Neuronal stem cell (in vitro differentiated cells): ENCODE measurements around the gene ARL5C.
"Not testable (repeated sequence)": the region's sequence is repeated elsewhere in the genome, so short reads cannot be mapped to it uniquely, and the experiment has no call there.

Experiments used
- DNase-seq: peaks from one replicate; pipeline ENCODE4 v3.0.0-alpha.2; 2013; ENCODE audit warnings: low spot score
- H2AFZ ChIP-seq: one replicate; pipeline ENCODE4 v1.6.1; 2013; ENCODE audit warnings: mild to moderate bottlenecking, low read length, inconsistent platforms
- H2AK5ac ChIP-seq: 2 replicates; pipeline ENCODE4 v1.6.1; 2013; ENCODE audit warnings: low read depth, mild to moderate bottlenecking, inconsistent platforms, low read length, moderate library complexity, mixed read lengths
- H2BK120ac ChIP-seq: 2 replicates; pipeline ENCODE4 v1.6.1; 2013; ENCODE audit warnings: low read depth, mild to moderate bottlenecking, inconsistent platforms, low read length, moderate library complexity, mixed read lengths
- H2BK12ac ChIP-seq: one replicate; pipeline ENCODE4 v1.6.1; 2013; ENCODE audit warnings: low read length, inconsistent platforms
- H2BK15ac ChIP-seq: 2 replicates; pipeline ENCODE4 v1.6.1; 2013; ENCODE audit warnings: mild to moderate bottlenecking, low read length, inconsistent platforms, mixed read lengths
- H2BK5ac ChIP-seq: one replicate; pipeline ENCODE4 v1.6.1; 2013; ENCODE audit warnings: inconsistent platforms, mild to moderate bottlenecking, low read length, moderate library complexity
- H3K14ac ChIP-seq: one replicate; pipeline ENCODE4 v1.6.1; 2013; ENCODE audit warnings: low read length, inconsistent platforms
- H3K18ac ChIP-seq: 2 replicates; pipeline ENCODE4 v1.6.1; 2013; ENCODE audit warnings: low read length, inconsistent platforms
- H3K23ac ChIP-seq: 2 replicates; pipeline ENCODE4 v1.6.1; 2013; ENCODE audit warnings: low read depth, mild to moderate bottlenecking, mixed read lengths, low read length, inconsistent platforms; ENCODE audit not compliant: poor library complexity
- H3K27ac ChIP-seq: replicated peaks from 3 replicates; pipeline ENCODE4 v1.5.1; 2013; ENCODE audit warnings: low read length, inconsistent platforms
- H3K27me3 ChIP-seq, 3 experiments: 2 replicates each; pipeline ENCODE4 v1.6.1; 2013; ENCODE audit warnings: low read length in 3 of 3, mild to moderate bottlenecking in 2 of 3, inconsistent platforms in 1 of 3, low read depth in 1 of 3, mixed read lengths in 1 of 3, moderate library complexity in 1 of 3; ENCODE audit not compliant: control insufficient read depth in 3 of 3, insufficient read depth in 3 of 3
- H3K36me3 ChIP-seq, 2 donors: replicated peaks in 1 of 2; 2 replicates each; pipeline ENCODE4 v1.6.1; 2013; ENCODE audit warnings: low read length in 2 of 2; ENCODE audit not compliant: control insufficient read depth in 2 of 2, insufficient read depth in 2 of 2
- H3K4ac ChIP-seq: 2 replicates; pipeline ENCODE4 v1.6.1; 2013; ENCODE audit warnings: inconsistent platforms, mild to moderate bottlenecking, low read length, moderate library complexity
- H3K4me1 ChIP-seq, 2 donors: 1 replicate in 1 of 2; 2 replicates in 1 of 2; pipeline ENCODE4 v1.6.1; 2013; ENCODE audit warnings: low read length in 2 of 2, low read depth in 1 of 2; ENCODE audit not compliant: control insufficient read depth in 2 of 2, insufficient read depth in 1 of 2
- H3K4me2 ChIP-seq: one replicate; pipeline ENCODE4 v1.6.1; 2013; ENCODE audit warnings: mild to moderate bottlenecking, low read length, inconsistent platforms; ENCODE audit not compliant: insufficient read depth, poor library complexity, severe bottlenecking
- H3K4me3 ChIP-seq, 2 donors: 2 replicates each; pipeline ENCODE4 v1.5.1; 2013; ENCODE audit warnings: low read length in 2 of 2, mild to moderate bottlenecking in 2 of 2, inconsistent platforms in 1 of 2, moderate library complexity in 1 of 2
- H3K79me1 ChIP-seq: one replicate; pipeline ENCODE4 v1.6.1; 2013; ENCODE audit warnings: low read depth, mild to moderate bottlenecking, inconsistent platforms, low read length, moderate library complexity
- H3K9ac ChIP-seq: one replicate; pipeline ENCODE4 v1.6.1; 2013; ENCODE audit warnings: mild to moderate bottlenecking, low read depth, low read length, inconsistent platforms; ENCODE audit not compliant: poor library complexity
- H3K9me3 ChIP-seq, 2 donors: replicated peaks in 1 of 2; 2 replicates each; pipeline versions ENCODE3 to v1.6.1; 2013; ENCODE audit warnings: low read length in 2 of 2, mild to moderate bottlenecking in 2 of 2, inconsistent platforms in 1 of 2, low read depth in 1 of 2, mixed read lengths in 1 of 2, moderate library complexity in 1 of 2; ENCODE audit not compliant: control insufficient read depth in 2 of 2, insufficient read depth in 1 of 2
- H4K8ac ChIP-seq: one replicate; pipeline ENCODE4 v1.6.1; 2013; ENCODE audit warnings: low read depth, mild to moderate bottlenecking, inconsistent platforms, low read length, moderate library complexity
- H4K91ac ChIP-seq: one replicate; pipeline ENCODE4 v1.6.1; 2013; ENCODE audit warnings: low read length, low read depth, mild to moderate bottlenecking, inconsistent platforms; ENCODE audit not compliant: poor library complexity
- WGBS, 2 donors: extraction: QIAGEN DNeasy Blood & Tissue Kit; methylation state at CpG; one replicate each; pipeline ENCODE4 v1.1.7; 2013; ENCODE audit warnings: missing lambda C conversion rate in 2 of 2, mixed read lengths in 1 of 2; ENCODE audit not compliant: insufficient read length in 2 of 2, insufficient replicate concordance in 1 of 2; ENCODE audit errors: extremely low coverage in 2 of 2; 5-methylcytosine and 5-hydroxymethylcytosine counted together

ARL5C gene

GRCh38 chr17:39125143-39125875, 40.7 kb downstream of the ARL5C start:
- peaks cover 0 to 2% of the 10 kb centered on the region in 2 donors for H3K9me3 ChIP-seq
- H3K36me3 ChIP-seq, result no peaks in the 10 kb centered on the region
- H3K9ac ChIP-seq, result no peak overlapping the region
- DNase-seq, result no peak
- H4K91ac ChIP-seq, result no peak overlapping the region
- H3K23ac ChIP-seq, result no peak overlapping the region
- H4K8ac ChIP-seq, result no peak overlapping the region
- no peak overlapping the region for H2BK5ac ChIP-seq
- H3K14ac ChIP-seq, result no peak overlapping the region
- H2AK5ac ChIP-seq, result no peak overlapping the region
- H3K27ac ChIP-seq, result no peak overlapping the region
- H3K4me2 ChIP-seq, result no peak overlapping the region
- no peak overlapping the region for H2AFZ ChIP-seq
- no peaks in the 10 kb centered on the region for H3K79me1 ChIP-seq
- no peak overlapping the region for H2BK15ac ChIP-seq
- WGBS, 2 donors, result no CpG with 5 or more reads among the region's 2 CpGs
- no peak overlapping the region for H3K4ac ChIP-seq
- no peak overlapping the region for H2BK120ac ChIP-seq
- H3K4me1 ChIP-seq, result peaks cover 0 to 1% of the 10 kb centered on the region in 2 donors
- H3K18ac ChIP-seq, result no peak overlapping the region
- no peak overlapping the region for H3K4me3 ChIP-seq
- no peak overlapping the region for H2BK12ac ChIP-seq
- peaks cover 0 to 15% (median 0%) of the 10 kb centered on the region in 3 experiments for H3K27me3 ChIP-seq

- WGBS, 2 donors, result no CpG with 5 or more reads among the region's 9 CpGs
- no peak overlapping the region for H2BK15ac ChIP-seq
Observed at GRCh38 chr17:39123627-39124026, 42.3 kb downstream of the ARL5C start.

DNA sequence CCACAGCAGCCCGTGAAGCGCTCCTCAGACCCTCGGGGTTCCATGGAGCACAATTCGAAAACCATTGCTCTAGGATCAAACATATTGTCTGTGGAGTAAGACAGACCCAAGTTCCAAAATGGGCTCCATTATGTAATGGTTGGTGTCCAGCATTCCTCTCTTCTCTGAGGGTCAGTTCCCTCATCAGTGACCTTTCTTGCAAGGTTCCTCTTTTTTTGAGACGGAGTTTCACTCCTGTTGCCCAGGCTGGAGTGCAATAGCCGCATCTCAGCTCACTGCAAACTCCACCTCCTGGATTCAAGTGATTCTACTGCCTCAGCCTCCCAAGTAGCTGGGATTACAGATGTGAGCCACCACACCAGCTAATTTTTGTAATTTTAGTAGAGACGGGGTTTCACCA, 43.0 kb downstream of the ARL5C start:
- WGBS, 2 donors, result no CpG with 5 or more reads among the region's 7 CpGs
- no peak for DNase-seq
- Histone ChIP-seq H2BK5ac (no peak overlapping the region), H3K4me1 (peaks cover 0 to 1% of the 10 kb centered on the region in 2 donors), H2BK12ac (no peak overlapping the region), H3K9ac (no peak overlapping the region), H3K9me3 (peaks cover 0 to 4% of the 10 kb centered on the region in 2 donors), H4K91ac (no peak overlapping the region), H2AFZ (no peak overlapping the region), H4K8ac (no peak overlapping the region), H3K27me3 (peaks cover 0 to 15% (median 0%) of the 10 kb centered on the region in 3 experiments), H3K4ac (no peak overlapping the region), H3K23ac (no peak overlapping the region), H3K27ac (no peak overlapping the region), H3K79me1 (no peaks in the 10 kb centered on the region), H2BK15ac (no peak overlapping the region), H3K14ac (no peak overlapping the region), H3K18ac (no peak overlapping the region), H3K4me3 (no peak overlapping the region), H3K36me3 (no peaks in the 10 kb centered on the region), H2BK120ac (no peak overlapping the region), H3K4me2 (no peak overlapping the region), H2AK5ac (no peak overlapping the region)

More at GRCh38 chr17:39123627-39124026, 42.3 kb downstream of the ARL5C start:
- Histone ChIP-seq H3K23ac (no peak overlapping the region), H3K18ac (no peak overlapping the region), H3K9ac (no peak overlapping the region), H3K4me1 (peaks cover 0 to 1% of the 10 kb centered on the region in 2 donors), H2BK5ac (no peak overlapping the region), H4K91ac (no peak overlapping the region), H2AK5ac (peak overlapping the region; percentile 52), H3K36me3 (no peaks in the 10 kb centered on the region), H3K14ac (peak overlapping the region; percentile 58), H2BK12ac (no peak overlapping the region), H3K27ac (no peak overlapping the region), H4K8ac (no peak overlapping the region), H2AFZ (no peak overlapping the region), H3K4me2 (no peak overlapping the region), H2BK120ac (no peak overlapping the region), H3K79me1 (no peaks in the 10 kb centered on the region), H3K4ac (no peak overlapping the region), H3K9me3 (peaks cover 0 to 2% of the 10 kb centered on the region in 2 donors), H3K4me3 (peak overlapping the region in 1 of 2 donors; percentile 60), H3K27me3 (peaks cover 0 to 15% (median 0%) of the 10 kb centered on the region in 3 experiments)
- DNase-seq, result no peak

DNA sequence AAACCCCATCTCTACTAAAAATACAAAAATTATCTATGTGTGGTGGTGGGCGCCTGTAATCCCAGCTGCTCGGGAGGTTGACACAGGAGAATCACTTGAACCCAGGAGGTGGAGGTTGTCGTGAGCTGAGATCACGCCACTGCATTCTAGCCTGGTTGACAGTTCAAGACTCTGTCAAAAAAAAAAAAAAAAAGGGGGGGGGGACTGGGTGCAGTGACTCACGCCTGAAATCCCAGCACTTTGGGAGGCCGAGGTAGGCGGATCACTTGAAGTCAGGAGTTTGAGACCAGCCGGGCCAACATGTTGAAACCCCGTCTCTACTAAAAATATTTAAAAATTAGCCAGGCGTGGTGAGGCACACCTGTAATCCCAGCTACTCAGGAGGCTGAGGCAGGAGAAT, 44.0 kb downstream of the ARL5C start:
- H3K18ac ChIP-seq, H3K4me2 ChIP-seq, H3K79me1 ChIP-seq, H2BK15ac ChIP-seq, H3K36me3 ChIP-seq, H3K14ac ChIP-seq, H2BK5ac ChIP-seq, H3K4me3 ChIP-seq, H2AK5ac ChIP-seq, H4K91ac ChIP-seq, H3K23ac ChIP-seq, H2BK12ac ChIP-seq, H3K9me3 ChIP-seq, H3K9ac ChIP-seq, H3K4me1 ChIP-seq, H3K4ac ChIP-seq, H2BK120ac ChIP-seq, H3K27ac ChIP-seq, DNase-seq, H4K8ac ChIP-seq, H2AFZ ChIP-seq: not testable (repeated sequence)
- WGBS, 2 donors, result no CpG with 5 or more reads among the region's 10 CpGs
- peaks cover 0 to 18% (median 0%) of the 10 kb centered on the region in 3 experiments for H3K27me3 ChIP-seq
